ENCODE results near the gene SON.
"Not testable (repeated sequence)": the region's sequence is repeated elsewhere in the genome, so short reads cannot be mapped to it uniquely, and the experiment has no call there.

The SON gene

DNA sequence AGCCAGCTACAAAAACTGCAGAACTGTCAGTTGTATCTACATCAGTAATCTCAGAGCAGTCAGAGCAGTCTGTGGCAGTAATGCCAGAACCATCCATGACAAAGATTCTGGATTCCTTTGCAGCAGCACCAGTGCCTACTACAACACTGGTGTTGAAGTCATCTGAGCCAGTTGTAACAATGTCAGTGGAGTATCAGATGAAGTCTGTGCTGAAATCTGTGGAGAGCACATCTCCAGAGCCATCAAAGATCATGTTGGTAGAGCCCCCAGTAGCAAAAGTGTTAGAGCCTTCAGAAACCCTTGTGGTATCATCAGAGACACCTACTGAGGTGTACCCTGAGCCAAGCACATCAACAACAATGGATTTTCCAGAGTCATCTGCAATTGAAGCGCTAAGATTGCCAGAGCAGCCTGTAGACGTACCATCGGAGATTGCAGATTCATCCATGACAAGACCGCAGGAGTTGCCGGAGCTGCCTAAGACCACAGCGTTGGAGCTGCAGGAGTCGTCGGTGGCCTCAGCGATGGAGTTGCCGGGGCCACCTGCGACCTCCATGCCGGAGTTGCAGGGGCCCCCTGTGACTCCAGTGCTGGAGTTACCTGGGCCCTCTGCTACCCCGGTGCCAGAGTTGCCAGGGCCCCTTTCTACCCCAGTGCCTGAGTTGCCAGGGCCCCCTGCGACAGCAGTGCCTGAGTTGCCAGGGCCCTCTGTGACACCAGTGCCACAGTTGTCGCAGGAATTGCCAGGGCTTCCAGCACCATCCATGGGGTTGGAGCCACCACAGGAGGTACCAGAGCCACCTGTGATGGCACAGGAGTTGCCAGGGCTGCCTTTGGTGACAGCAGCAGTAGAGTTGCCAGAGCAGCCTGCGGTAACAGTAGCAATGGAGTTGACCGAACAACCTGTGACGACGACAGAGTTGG is 7.3 kb downstream of the SON start:
- DNase-seq, result no peak

DNA sequence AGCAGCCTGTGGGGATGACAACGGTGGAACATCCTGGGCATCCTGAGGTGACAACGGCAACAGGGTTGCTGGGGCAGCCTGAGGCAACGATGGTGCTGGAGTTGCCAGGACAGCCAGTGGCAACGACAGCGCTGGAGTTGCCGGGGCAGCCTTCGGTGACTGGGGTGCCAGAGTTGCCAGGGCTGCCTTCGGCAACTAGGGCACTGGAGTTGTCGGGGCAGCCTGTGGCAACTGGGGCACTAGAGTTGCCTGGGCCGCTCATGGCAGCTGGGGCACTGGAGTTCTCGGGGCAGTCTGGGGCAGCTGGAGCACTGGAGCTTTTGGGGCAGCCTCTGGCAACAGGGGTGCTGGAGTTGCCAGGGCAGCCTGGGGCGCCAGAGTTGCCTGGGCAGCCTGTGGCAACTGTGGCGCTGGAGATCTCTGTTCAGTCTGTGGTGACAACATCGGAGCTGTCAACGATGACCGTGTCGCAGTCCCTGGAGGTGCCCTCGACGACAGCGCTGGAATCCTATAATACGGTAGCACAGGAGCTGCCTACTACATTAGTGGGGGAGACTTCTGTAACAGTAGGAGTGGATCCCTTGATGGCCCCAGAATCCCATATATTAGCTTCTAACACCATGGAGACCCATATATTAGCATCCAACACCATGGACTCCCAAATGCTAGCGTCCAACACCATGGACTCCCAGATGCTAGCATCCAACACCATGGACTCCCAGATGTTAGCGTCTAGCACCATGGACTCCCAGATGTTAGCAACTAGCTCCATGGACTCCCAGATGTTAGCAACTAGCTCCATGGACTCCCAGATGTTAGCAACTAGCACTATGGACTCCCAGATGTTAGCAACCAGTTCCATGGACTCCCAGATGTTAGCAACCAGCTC is 8.2 kb downstream of the SON start:
- no peak for DNase-seq

- no peak for DNase-seq
These were observed 8.8 kb downstream of the SON start for GRCh38 chr21:33551664-33552063.

DNA sequence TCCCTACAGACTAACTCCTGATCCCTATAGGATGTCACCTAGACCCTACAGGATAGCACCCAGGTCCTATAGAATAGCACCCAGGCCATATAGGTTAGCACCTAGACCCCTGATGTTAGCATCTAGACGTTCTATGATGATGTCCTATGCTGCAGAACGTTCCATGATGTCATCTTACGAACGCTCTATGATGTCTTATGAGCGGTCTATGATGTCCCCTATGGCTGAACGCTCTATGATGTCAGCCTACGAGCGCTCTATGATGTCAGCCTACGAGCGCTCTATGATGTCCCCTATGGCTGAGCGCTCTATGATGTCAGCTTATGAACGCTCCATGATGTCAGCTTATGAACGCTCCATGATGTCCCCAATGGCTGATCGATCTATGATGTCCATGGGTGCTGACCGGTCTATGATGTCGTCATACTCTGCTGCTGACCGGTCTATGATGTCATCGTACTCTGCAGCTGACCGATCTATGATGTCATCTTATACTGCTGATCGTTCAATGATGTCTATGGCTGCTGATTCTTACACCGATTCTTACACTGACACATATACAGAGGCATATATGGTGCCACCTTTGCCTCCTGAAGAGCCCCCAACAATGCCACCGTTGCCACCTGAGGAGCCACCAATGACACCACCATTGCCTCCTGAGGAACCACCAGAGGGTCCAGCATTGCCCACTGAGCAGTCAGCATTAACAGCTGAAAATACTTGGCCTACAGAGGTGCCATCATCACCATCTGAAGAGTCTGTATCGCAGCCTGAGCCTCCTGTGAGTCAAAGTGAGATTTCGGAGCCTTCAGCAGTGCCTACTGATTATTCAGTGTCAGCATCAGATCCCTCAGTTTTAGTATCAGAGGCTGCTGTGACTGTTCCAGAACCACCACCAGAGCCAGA is 9.5 kb downstream of the SON start:
- no peak for DNase-seq

DNA sequence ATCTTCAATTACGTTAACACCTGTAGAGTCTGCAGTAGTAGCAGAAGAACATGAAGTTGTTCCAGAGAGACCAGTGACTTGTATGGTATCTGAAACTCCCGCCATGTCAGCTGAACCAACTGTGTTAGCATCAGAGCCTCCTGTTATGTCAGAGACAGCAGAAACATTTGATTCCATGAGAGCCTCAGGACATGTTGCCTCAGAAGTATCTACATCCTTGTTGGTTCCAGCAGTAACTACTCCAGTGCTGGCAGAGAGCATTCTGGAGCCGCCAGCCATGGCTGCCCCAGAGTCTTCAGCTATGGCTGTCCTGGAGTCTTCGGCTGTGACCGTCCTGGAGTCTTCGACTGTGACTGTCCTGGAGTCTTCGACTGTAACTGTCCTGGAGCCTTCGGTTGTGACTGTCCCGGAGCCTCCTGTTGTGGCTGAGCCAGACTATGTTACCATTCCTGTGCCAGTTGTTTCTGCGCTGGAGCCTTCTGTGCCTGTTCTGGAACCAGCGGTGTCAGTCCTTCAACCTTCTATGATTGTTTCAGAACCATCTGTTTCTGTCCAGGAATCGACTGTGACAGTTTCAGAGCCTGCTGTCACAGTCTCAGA is 10.3 kb downstream of the SON start:
- DNase-seq, result no peak

DNA sequence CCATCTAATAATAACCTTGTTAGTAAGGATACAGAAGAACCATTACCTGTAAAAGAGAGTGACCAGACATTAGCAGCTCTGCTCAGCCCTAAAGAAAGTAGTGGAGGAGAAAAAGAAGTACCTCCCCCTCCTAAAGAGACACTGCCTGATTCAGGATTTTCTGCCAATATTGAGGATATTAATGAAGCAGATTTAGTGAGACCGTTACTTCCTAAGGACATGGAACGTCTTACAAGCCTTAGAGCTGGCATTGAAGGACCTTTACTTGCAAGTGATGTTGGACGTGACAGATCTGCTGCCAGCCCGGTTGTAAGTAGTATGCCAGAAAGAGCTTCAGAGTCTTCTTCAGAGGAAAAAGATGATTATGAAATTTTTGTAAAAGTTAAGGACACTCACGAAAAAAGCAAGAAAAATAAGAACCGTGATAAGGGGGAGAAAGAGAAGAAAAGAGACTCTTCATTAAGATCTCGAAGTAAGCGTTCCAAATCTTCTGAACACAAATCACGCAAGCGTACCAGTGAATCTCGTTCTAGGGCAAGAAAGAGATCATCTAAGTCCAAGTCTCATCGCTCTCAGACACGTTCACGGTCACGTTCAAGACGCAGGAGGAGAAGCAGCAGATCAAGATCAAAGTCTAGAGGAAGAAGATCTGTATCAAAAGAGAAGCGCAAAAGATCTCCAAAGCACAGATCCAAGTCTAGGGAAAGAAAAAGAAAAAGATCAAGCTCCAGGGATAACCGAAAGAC is 11.6 kb downstream of the SON start:
- DNase-seq, result no peak

DNA sequence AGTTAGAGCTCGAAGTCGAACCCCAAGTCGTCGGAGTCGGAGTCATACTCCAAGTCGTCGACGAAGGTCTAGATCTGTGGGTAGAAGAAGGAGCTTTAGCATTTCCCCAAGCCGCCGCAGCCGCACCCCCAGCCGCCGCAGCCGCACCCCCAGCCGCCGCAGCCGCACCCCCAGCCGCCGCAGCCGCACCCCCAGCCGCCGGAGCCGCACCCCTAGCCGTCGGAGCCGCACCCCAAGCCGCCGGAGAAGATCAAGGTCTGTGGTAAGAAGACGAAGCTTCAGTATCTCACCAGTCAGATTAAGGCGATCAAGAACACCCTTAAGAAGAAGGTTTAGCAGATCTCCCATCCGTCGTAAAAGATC is 12.1 kb downstream of the SON start:
- no peak for DNase-seq

GRCh38 chr21:33557447-33557846 is 14.6 kb downstream of the SON start:
- no peak for DNase-seq

- DNase-seq, result no peak
These were observed 16.1 kb downstream of the SON start for GRCh38 chr21:33558777-33559421.

GRCh38 chr21:33559813-33560212 is 17.0 kb downstream of the SON start:
- DNase-seq, result no peak

GRCh38 chr21:33560965-33561364 is 18.1 kb downstream of the SON start:
- DNase-seq, result no peak

DNA sequence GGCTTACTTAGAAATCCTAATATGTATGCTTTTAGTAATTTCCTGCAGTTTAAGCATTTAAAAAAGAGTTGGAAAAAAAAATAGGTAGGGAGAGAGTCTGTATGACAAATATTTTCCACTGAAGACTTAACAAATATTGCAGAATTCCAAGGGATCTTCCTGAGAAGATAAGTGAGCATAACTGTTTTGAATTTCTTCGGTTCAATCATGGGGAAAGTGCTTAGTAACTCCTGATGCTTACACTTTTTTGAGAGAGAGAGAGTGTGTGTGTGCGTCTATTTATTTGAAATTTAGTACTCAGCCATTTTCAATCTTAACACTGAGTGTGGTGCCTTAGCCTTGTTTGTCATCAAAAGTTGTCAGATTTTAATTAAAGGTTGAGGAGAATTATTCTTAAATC is 18.5 kb downstream of the SON start:
- DNase-seq, result no peak

- DNase-seq, result no peak
These were observed 19.6 kb downstream of the SON start for GRCh38 chr21:33562389-33562788.

DNA sequence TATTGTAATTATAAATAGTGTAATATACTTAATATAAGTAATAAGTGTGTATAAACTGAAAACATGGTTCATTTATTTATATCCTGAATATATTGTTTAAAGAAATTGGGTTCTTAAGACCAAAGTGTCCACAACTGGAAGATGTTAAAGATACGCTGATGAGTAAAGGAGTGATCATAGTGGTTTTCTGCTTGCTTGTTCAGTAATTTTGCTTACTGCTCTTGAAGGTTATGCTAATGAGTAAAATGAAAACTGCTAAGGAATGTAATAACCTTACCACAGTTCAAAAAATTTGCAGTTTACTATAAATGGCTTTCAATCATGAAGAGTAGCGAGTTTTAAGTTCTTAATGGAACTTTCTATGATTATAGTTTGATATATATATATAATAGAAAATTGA is 23.7 kb downstream of the SON start:
- no peak for DNase-seq

DNA sequence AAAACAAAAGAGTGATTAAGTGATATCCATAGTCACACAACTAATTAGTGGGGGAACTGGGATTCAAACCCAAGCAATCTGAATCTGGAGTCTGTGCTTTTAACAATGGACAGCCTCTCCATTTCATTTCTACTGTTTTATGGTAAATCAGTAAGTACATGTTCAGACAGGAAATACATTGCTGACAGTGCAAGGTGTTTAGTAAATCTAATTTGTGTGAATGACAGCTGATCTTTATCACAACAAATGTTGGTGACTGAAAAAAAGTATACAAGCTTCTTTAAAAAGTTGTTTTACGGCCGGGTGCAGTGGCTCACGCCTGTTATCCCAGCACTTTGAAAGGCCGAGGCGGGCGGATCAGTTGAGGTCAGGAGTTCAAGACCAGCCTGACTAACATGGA is 25.1 kb downstream of the SON start:
- no peak for DNase-seq

DNA sequence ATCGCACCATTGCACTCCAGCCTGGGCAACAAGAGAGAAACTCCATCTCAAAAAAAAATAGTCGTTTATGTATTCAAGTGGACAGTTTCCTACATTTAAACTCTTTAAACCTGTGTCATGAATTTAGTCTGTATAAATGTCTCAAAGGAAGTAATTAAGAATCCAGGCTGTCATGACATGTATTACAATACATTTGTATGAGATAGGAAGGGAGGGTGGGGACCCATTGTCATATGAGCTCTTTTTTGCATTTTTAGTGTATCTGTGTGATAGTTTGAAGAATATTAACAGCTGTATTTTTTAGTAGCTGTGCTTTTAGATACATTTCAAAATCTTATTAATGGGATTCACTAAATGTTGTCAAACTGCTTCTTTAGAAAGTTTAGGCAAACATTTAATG is 25.6 kb downstream of the SON start:
- no peak for DNase-seq

- no peak for DNase-seq
These were observed 27.2 kb downstream of the SON start for GRCh38 chr21:33569991-33570390.

DNA sequence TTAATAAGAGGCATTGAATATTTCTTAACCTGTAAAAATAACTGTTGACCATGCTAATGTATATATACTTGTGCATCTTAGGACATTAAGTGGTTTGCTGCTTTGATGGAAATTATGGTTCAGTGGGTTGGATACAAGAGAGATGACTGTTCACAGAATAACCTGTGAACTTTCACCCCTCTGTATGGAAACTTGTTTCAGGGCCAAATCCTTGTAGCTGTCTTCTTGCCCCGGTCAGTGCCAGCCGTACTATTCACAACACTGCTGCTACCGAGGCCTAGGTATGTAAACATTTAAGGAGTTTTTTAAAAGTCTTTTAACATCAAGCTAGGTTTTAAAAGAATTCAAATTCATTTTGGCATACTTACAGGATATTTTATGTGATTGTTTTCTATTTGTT is 29.5 kb downstream of the SON start:
- DNase-seq, result no peak

GRCh38 chr21:33576741-33577141 is 33.9 kb downstream of the SON start:
- DNase-seq, result not testable (repeated sequence)

- DNase-seq, result no peak
These were observed 35.4 kb downstream of the SON start for GRCh38 chr21:33578214-33578613.

GRCh38 chr21:33578959-33579542 is 36.2 kb downstream of the SON start:
- DNase-seq, result no peak

All from NCI-H2029 treated with DMSO at 0.1 percent for 48 hours (cell line).